Bronchial epithelial cell (primary cell): ENCODE data around the gene HTR3B. TPM values are rescaled to one million over a fixed set of nuclear protein-coding genes. Genes with fewer than 3 reads are reported as not detected.
"Not testable (repeated sequence)": the region's sequence is repeated elsewhere in the genome, so short reads cannot be mapped to it uniquely, and the experiment has no call there.

Experiments
- DNase-seq: peaks from one replicate; pipeline ENCODE4 v3.0.0-alpha.2; 2010; ENCODE audit warnings: low read depth
- FAIRE-seq: peaks from 2 replicates; lab custom pipeline; 2011; peaks lifted over from hg19 to GRCh38; lab: Jason Lieb, UNC
- H3K27me3 ChIP-seq: 2 replicates; pipeline ENCODE4 v1.5.1; 2011; ENCODE audit warnings: low read length; ENCODE audit not compliant: control insufficient read depth, insufficient read depth
- H3K36me3 ChIP-seq: 2 replicates; pipeline ENCODE4 v1.5.1; 2011; ENCODE audit warnings: low read length; ENCODE audit not compliant: control insufficient read depth, insufficient read depth
- H3K4me3 ChIP-seq: 2 replicates; pipeline ENCODE4 v1.5.1; 2011; ENCODE audit warnings: mild to moderate bottlenecking, low read depth, low read length, control low read depth
- CTCF ChIP-seq: IDR thresholded peaks from 2 replicates; pipeline ENCODE4 v1.5.1; 2011; ENCODE audit warnings: mild to moderate bottlenecking, moderate library complexity, low read length, control low read depth, inconsistent platforms; ENCODE audit not compliant: insufficient read depth, severe bottlenecking
- total RNA-seq: library from RNA; depleted of rRNA; stranded (reverse); fragments of >200 nt; gene quantifications from 2 replicates; pipeline ENCODE4 v1.2.1, GENCODE V29; 2014

HTR3B gene
- total RNA-seq, 1 donor from 2014 or later, result not detected

GRCh38 chr11:113928311-113928710, 23.7 kb downstream of the HTR3B start:
- Histone ChIP-seq H3K36me3 (no peaks in the 10 kb centered on the region), H3K27me3 (no peaks in the 10 kb centered on the region), H3K4me3 (no peak overlapping the region)
- DNase-seq (no peak), FAIRE-seq (no peak)
- TF ChIP-seq CTCF, result no peak

GRCh38 chr11:113932788-113933187, 28.2 kb downstream of the HTR3B start:
- no peak for TF ChIP-seq CTCF
- Histone ChIP-seq H3K36me3 (no peaks in the 10 kb centered on the region), H3K27me3 (no peaks in the 10 kb centered on the region), H3K4me3 (no peak overlapping the region)
- DNase-seq, result no peak
- FAIRE-seq, result no peak

GRCh38 chr11:113934193-113934592, 29.6 kb downstream of the HTR3B start:
- not testable (repeated sequence) for H3K36me3 ChIP-seq, H3K27me3 ChIP-seq, H3K4me3 ChIP-seq, FAIRE-seq, DNase-seq

GRCh38 chr11:113934761-113935160, 30.2 kb downstream of the HTR3B start:
- TF ChIP-seq CTCF, result no peak
- Histone ChIP-seq H3K27me3 (no peaks in the 10 kb centered on the region), H3K36me3 (no peaks in the 10 kb centered on the region), H3K4me3 (no peak overlapping the region)
- FAIRE-seq (no peak), DNase-seq (no peak)

- H3K4me3 ChIP-seq, result no peak overlapping the region
- H3K27me3 ChIP-seq, result no peaks in the 10 kb centered on the region
These were observed 31.3 kb downstream of the HTR3B start for GRCh38 chr11:113935858-113936257.

GRCh38 chr11:113937918-113938317, 33.3 kb downstream of the HTR3B start:
- Histone ChIP-seq H3K4me3 (no peak overlapping the region), H3K36me3 (no peaks in the 10 kb centered on the region), H3K27me3 (no peaks in the 10 kb centered on the region)
- FAIRE-seq (no peak), DNase-seq (no peak)
- no peak for TF ChIP-seq CTCF

More at GRCh38 chr11:113935858-113936257, 31.3 kb downstream of the HTR3B start:
- FAIRE-seq (no peak), DNase-seq (no peak)
- H3K36me3 ChIP-seq, result no peaks in the 10 kb centered on the region
- TF ChIP-seq CTCF, result no peak
